Natural killer cell (primary cell): Measurements from ENCODE around the gene GNG8. TPM values are rescaled to one million over a fixed set of nuclear protein-coding genes. Genes with fewer than 3 reads are reported as not detected.

Source experiments
- ATAC-seq, 3 donors: fragments of 150-1000 bp in 2 of 3; fragments of 200-7000 bp in 1 of 3; cut with Tn5 transposase; 1 replicate in 1 of 3; 2 replicates in 2 of 3; pipeline ENCODE4 v1.10.0; 2021; ENCODE audit warnings: mild to moderate bottlenecking in 2 of 3, moderate library complexity in 2 of 3
- DNase-seq, 2 donors: peaks; one replicate each; pipeline versions ENCODE4 v3.0.0 to v3.0.0-alpha.2; 2013 to 2021; ENCODE audit warnings: mixed read lengths in 1 of 2
- H3K27ac ChIP-seq: one replicate; pipeline ENCODE4 v1.5.1; 2013; ENCODE audit warnings: mild to moderate bottlenecking, low read length
- H3K27me3 ChIP-seq: one replicate; pipeline ENCODE4 v1.6.1; 2013; ENCODE audit warnings: low read length; ENCODE audit not compliant: control insufficient read depth, insufficient read depth
- H3K36me3 ChIP-seq: one replicate; pipeline ENCODE4 v1.6.1; 2013; ENCODE audit warnings: low read length; ENCODE audit not compliant: control insufficient read depth, insufficient read depth
- H3K4me1 ChIP-seq: one replicate; pipeline ENCODE4 v1.6.1; 2013; ENCODE audit warnings: low read length; ENCODE audit not compliant: control insufficient read depth, insufficient read depth
- H3K4me3 ChIP-seq: one replicate; pipeline ENCODE4 v1.5.1; 2013; ENCODE audit warnings: low read length
- H3K9me3 ChIP-seq: one replicate; pipeline ENCODE4 v1.6.1; 2013; ENCODE audit warnings: low read length; ENCODE audit not compliant: control insufficient read depth, insufficient read depth
- H3K27ac Mint-ChIP-seq, 2 donors: one replicate each; pipeline ENCODE4 v1.8.0; 2022; ENCODE audit warnings: mild to moderate bottlenecking in 2 of 2, mixed read lengths in 2 of 2, moderate library complexity in 1 of 2
- H3K27me3 Mint-ChIP-seq, 2 donors: one replicate each; pipeline ENCODE4 v1.8.0; 2022; ENCODE audit warnings: low read depth in 2 of 2, mixed read lengths in 2 of 2
- H3K36me3 Mint-ChIP-seq: one replicate; pipeline ENCODE4 v1.8.0; 2022; ENCODE audit warnings: mixed read lengths
- H3K4me1 Mint-ChIP-seq, 2 donors: one replicate each; pipeline ENCODE4 v1.8.0; 2022; ENCODE audit warnings: mixed read lengths in 2 of 2
- H3K4me3 Mint-ChIP-seq: one replicate; pipeline ENCODE4 v1.8.0; 2022; ENCODE audit warnings: mild to moderate bottlenecking, moderate library complexity, mixed read lengths
- H3K9me3 Mint-ChIP-seq, 2 donors: one replicate each; pipeline ENCODE4 v1.8.0; 2022; ENCODE audit warnings: mixed read lengths in 2 of 2
- WGBS: methylation state at CpG from one replicate; pipeline ENCODE4 v1.1.7; 2013; ENCODE audit warnings: missing lambda C conversion rate; ENCODE audit not compliant: insufficient coverage; 5-methylcytosine and 5-hydroxymethylcytosine counted together
- intact Hi-C: fragments of 100-400 bp; cut with micrococcal nuclease; formaldehyde crosslinking; loops from one replicate; pipeline ENCODE4 v1.14.2; 2022
- total RNA-seq, 4 donors: library from RNA; stranded (reverse); fragments of 120-200 nt in 1 of 4; gene quantifications; one replicate each; pipeline versions ENCODE4 v1.2.3 to v1.2.4, GENCODE V29; 2013 to 2022
- TF ChIP-seq, protein P1 (sequence below): fragments of 200-600 bp; IDR thresholded peaks from one replicate; pipeline ENCODE4 v1.8.0; 2022; ENCODE audit warnings: antibody characterized with exemption

The GNG8 gene
- total RNA-seq, 3 donors from 2014 or later (not counting 1 experiment from before 2014, with no cell fraction given) = not detected

DNA sequence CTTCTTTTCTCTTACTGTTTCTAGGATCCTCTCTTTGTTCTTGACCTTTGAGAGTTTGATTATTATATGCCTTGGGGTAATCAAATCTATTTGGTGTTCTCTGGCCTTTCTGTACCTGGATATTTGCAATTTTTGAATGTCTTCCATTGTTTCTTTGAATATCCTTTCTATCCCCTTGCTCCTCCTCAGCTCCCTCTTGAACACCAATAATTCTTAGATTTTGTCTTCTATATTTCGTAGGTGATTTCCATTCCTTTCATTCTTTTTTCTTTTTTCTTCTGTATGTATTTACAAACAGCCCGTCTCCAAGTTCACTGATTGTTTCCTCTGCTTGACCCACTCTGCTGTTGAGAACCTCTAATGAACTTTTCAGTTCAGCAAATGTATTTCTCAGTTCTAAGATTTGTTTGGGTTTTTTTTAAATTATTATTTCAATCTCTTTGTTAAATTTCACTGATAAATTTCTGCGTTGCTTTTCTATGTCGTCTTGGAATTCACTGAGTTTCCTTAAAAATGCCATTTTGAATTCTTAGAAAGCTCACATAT, 37.6 kb downstream of the GNG8 start:
- intact Hi-C loops = no loop called here
- H3K9me3 Mint-ChIP-seq = peaks cover 4% of the 10 kb centered on the region in 2 donors
- H3K27me3 ChIP-seq = no peaks in the 10 kb centered on the region
- H3K27ac ChIP-seq = no peak overlapping the region
- peaks cover 10% of the 10 kb centered on the region for H3K36me3 Mint-ChIP-seq
- peaks cover 29% of the 10 kb centered on the region for H3K4me1 ChIP-seq
- peaks cover 4% of the 10 kb centered on the region for H3K9me3 ChIP-seq
- DNase-seq (no peak), ATAC-seq (no peak)
- H3K4me1 Mint-ChIP-seq = peaks cover 16 to 35% of the 10 kb centered on the region in 2 donors
- no peak overlapping the region for H3K4me3 ChIP-seq
- H3K36me3 ChIP-seq = no peaks in the 10 kb centered on the region
- H3K4me3 Mint-ChIP-seq = no peak overlapping the region
- WGBS = 97% methylated on average over 2 of the region's 4 CpGs
- H3K27ac Mint-ChIP-seq = peak overlapping the region in 1 of 2 donors; percentile 32
- H3K27me3 Mint-ChIP-seq = no peaks in the 10 kb centered on the region
- TF ChIP-seq, protein P1, sequence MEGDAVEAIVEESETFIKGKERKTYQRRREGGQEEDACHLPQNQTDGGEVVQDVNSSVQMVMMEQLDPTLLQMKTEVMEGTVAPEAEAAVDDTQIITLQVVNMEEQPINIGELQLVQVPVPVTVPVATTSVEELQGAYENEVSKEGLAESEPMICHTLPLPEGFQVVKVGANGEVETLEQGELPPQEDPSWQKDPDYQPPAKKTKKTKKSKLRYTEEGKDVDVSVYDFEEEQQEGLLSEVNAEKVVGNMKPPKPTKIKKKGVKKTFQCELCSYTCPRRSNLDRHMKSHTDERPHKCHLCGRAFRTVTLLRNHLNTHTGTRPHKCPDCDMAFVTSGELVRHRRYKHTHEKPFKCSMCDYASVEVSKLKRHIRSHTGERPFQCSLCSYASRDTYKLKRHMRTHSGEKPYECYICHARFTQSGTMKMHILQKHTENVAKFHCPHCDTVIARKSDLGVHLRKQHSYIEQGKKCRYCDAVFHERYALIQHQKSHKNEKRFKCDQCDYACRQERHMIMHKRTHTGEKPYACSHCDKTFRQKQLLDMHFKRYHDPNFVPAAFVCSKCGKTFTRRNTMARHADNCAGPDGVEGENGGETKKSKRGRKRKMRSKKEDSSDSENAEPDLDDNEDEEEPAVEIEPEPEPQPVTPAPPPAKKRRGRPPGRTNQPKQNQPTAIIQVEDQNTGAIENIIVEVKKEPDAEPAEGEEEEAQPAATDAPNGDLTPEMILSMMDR = no peak

DNA sequence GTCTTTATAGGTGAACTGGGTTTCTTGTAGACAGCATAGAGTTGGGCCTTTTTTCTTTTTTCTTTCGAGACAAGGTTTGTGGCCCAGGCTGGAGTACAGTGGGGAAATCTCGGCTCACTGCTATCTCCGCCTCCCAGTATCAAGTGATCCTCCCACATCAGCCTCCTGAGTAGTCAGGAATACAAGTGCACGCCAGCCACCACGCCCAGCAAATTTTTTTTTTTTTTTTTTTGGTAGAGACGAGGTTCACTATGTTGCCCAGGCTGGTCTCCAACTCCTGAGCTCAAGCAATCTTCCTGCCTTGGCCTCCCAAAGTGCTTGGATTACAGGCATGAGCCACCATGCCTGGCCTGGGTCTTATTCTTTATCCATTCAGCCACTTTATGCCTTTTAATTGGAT, 40.0 kb downstream of the GNG8 start:
- Mint-ChIP-seq H3K9me3 (peaks cover 4% of the 10 kb centered on the region in 2 donors), H3K27me3 (no peaks in the 10 kb centered on the region), H3K27ac (no peak overlapping the region), H3K36me3 (peaks cover 10% of the 10 kb centered on the region), H3K4me1 (peaks cover 0 to 13% of the 10 kb centered on the region in 2 donors), H3K4me3 (no peak overlapping the region)
- no peak for ATAC-seq
- TF ChIP-seq, protein P1 = no peak
- Histone ChIP-seq H3K36me3 (no peaks in the 10 kb centered on the region), H3K9me3 (peaks cover 4% of the 10 kb centered on the region), H3K27ac (no peak overlapping the region), H3K4me3 (no peak overlapping the region), H3K4me1 (peaks cover 9% of the 10 kb centered on the region), H3K27me3 (no peaks in the 10 kb centered on the region)
- intact Hi-C loops = no loop called here
- 82% methylated on average over 5 of the region's 6 CpGs for WGBS
- no peak for DNase-seq

DNA sequence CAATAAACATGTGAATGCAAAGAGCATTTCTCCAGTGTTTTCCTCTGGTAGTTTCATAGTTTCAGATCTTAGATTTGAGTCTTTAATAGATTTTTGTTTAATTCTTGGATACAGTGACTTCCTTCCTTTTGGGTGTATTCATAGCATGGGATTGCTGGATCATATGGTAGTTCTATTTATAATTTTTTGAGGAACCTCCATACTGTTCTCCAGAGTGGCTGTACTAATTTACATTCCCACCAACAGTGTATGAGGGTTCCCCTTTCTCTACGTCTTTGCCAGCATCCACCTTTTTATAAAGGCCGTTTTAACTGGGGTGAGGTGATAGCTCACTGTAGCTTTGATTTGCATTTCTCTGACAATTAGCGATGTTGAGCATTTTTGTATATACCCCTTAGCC, 44.1 kb downstream of the GNG8 start:
- ATAC-seq (no peak), DNase-seq (no peak)
- Histone ChIP-seq H3K4me3 (no peak overlapping the region), H3K4me1 (no peaks in the 10 kb centered on the region), H3K27me3 (no peaks in the 10 kb centered on the region), H3K9me3 (no peaks in the 10 kb centered on the region), H3K27ac (no peak overlapping the region), H3K36me3 (no peaks in the 10 kb centered on the region)
- no peak overlapping the region for H3K27ac Mint-ChIP-seq
- no peaks in the 10 kb centered on the region for H3K4me1 Mint-ChIP-seq
- WGBS = no CpG with 5 or more reads among the region's 3 CpGs
- intact Hi-C loops = no loop called here
- no peaks in the 10 kb centered on the region for H3K9me3 Mint-ChIP-seq
- no peaks in the 10 kb centered on the region for H3K36me3 Mint-ChIP-seq
- TF ChIP-seq, protein P1 = no peak
- no peak overlapping the region for H3K4me3 Mint-ChIP-seq
- H3K27me3 Mint-ChIP-seq = no peaks in the 10 kb centered on the region

DNA sequence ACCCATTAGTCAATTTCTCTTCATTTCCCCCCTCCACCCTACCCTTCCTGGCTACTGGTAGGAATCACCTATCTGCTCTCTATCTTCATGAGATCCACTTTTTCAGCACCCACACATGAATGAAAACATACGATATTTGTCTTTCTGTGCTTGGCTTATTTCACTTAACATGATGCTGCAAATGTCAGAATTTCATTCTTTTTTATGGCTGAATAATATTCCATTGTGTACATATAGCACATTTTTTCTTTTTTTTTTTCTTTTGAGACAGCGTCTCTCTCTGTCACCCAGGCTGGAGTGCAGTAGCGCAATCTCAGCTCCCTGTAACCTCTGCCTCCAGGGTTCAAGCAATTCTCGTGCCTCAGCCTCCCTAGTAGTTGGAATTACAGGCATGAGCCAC, 44.7 kb downstream of the GNG8 start:
- Mint-ChIP-seq H3K9me3 (no peaks in the 10 kb centered on the region), H3K4me3 (no peak overlapping the region)
- intact Hi-C loops = no loop called here

More for the DNA sequence above, 44.7 kb downstream of the GNG8 start:
- no peak overlapping the region for H3K27ac ChIP-seq
- TF ChIP-seq, protein P1 = no peak
- no peak for ATAC-seq
- no peak overlapping the region for H3K27ac Mint-ChIP-seq
- H3K4me1 Mint-ChIP-seq = no peaks in the 10 kb centered on the region
- H3K36me3 ChIP-seq = no peaks in the 10 kb centered on the region
- no peaks in the 10 kb centered on the region for H3K36me3 Mint-ChIP-seq
- H3K4me1 ChIP-seq = no peaks in the 10 kb centered on the region
- no peaks in the 10 kb centered on the region for H3K27me3 ChIP-seq
- DNase-seq = no peak
- 90% methylated on average over 4 of the region's 4 CpGs for WGBS
- no peaks in the 10 kb centered on the region for H3K27me3 Mint-ChIP-seq
- H3K9me3 ChIP-seq = no peaks in the 10 kb centered on the region
- H3K4me3 ChIP-seq = no peak overlapping the region
